A673 (cell line): ENCODE data around the gene DNAAF5.

Source experiments
- EZH2 ChIP-seq: fragments of 200-600 bp; sonication (generic); IDR thresholded peaks from 2 replicates; pipeline ENCODE4 v1.6.1; 2017; ENCODE audit warnings: borderline replicate concordance, low read depth, mild to moderate bottlenecking, mixed read lengths, antibody characterized with exemption, low read length; ENCODE audit not compliant: poor library complexity, severe bottlenecking
- TF ChIP-seq, protein P1 (sequence below): fragments of 300-800, 200-600 bp; sonication (generic); conservative IDR thresholded peaks from 2 replicates; pipeline ENCODE4 v1.5.1; 2017; ENCODE audit warnings: low read depth, mild to moderate bottlenecking, antibody characterized with exemption, low read length, moderate library complexity, mixed read lengths

DNA sequence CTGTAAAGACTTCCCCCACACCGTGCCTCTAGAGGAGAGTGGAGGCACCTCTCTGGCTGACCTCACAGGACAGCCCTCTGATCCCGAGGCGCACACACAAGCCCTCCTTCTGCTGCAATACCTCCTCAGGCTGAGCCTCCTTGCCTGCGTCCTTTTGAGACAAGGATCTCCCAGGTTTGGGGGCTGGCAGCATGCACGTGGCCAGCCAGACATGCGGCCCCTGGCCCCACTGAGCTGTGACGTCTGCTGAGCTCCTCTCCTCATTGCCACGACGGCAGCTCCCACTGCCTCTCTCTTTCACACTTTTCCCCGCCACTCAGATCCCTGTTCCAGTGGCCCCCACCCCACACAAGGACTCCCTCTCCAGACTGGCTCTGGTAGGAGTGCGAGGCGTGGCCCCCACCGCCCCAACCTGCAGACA is 12.2 kb upstream of the DNAAF5 start:
- TF ChIP-seq, protein P1, sequence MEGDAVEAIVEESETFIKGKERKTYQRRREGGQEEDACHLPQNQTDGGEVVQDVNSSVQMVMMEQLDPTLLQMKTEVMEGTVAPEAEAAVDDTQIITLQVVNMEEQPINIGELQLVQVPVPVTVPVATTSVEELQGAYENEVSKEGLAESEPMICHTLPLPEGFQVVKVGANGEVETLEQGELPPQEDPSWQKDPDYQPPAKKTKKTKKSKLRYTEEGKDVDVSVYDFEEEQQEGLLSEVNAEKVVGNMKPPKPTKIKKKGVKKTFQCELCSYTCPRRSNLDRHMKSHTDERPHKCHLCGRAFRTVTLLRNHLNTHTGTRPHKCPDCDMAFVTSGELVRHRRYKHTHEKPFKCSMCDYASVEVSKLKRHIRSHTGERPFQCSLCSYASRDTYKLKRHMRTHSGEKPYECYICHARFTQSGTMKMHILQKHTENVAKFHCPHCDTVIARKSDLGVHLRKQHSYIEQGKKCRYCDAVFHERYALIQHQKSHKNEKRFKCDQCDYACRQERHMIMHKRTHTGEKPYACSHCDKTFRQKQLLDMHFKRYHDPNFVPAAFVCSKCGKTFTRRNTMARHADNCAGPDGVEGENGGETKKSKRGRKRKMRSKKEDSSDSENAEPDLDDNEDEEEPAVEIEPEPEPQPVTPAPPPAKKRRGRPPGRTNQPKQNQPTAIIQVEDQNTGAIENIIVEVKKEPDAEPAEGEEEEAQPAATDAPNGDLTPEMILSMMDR: no peak
- TF ChIP-seq EZH2: no peak
